ENCODE data around the gene SLC38A10. TPM values are rescaled to one million over a fixed set of nuclear protein-coding genes. Genes with fewer than 3 reads are reported as not detected.

Gene SLC38A10
- total and polyA plus RNA-seq, 2 of the 4 experiments (the other 2 are of a cell fraction), result 12.7 to 46.7 TPM

- ATAC-seq (ENCODE audit: low read depth) (no peak), DNase-seq (no peak)
- H3K4ac ChIP-seq (ENCODE audit: low read depth, low read length), result no peak overlapping the region
- H3K27ac ChIP-seq (ENCODE audit: insufficient read depth, low read length), result no peak overlapping the region
- no peak overlapping the region for H2BK5ac ChIP-seq (ENCODE audit: low read depth, low read length, poor library complexity, severe bottlenecking)
- H2AK9ac ChIP-seq (replicated peaks; ENCODE audit: low read depth, low read length, poor library complexity), result no peak overlapping the region
- ChIA-PET POLR2A (ENCODE audit: unreplicated experiment) (no interaction called here), CTCF (interaction anchor here (0.6 kb wide), 1 partner anchor 25 kb away, joined by 3 read pairs; no protein-coding TSS in a partner anchor)
- H2BK15ac ChIP-seq (ENCODE audit: low read depth, low read length), result no peak overlapping the region
- no peak overlapping the region for H3K4me2 ChIP-seq (ENCODE audit: low read depth, low read length)
- H3K23ac ChIP-seq (ENCODE audit: low read depth, low read length), result no peak overlapping the region
- no peak overlapping the region for H3K18ac ChIP-seq (ENCODE audit: low read depth, low read length)
- H3K56ac ChIP-seq (ENCODE audit: extremely low read depth, insufficient read depth, low read length), result no peak overlapping the region
- H3K9me3 ChIP-seq (ENCODE audit: control insufficient read depth, insufficient read depth, low read length), result peaks cover 3% of the 10 kb centered on the region; the same call in 1 of the 2 replicates
- WGBS, 2 experiments (ENCODE audit: extremely low coverage in 2 of 2, insufficient read length in 1 of 2), result 97% methylated on average over 13 of the region's 26 CpGs; no CpG with 5 or more reads in 1 of the 2 experiments
- no peak overlapping the region for H2BK20ac ChIP-seq (ENCODE audit: low read depth, low read length)
- peak; percentile 36; the same call in 1 of the 2 replicates for TF ChIP-seq RAD21 (IDR thresholded peaks at IDR 0.05; ENCODE audit: low read length)
- no peak for TF ChIP-seq POLR2A (IDR thresholded peaks at IDR 0.05; ENCODE audit: low read depth, low read length)
- no peak for TF ChIP-seq NFE2L2 (IDR thresholded peaks at IDR 0.05; ENCODE audit: low read depth, low read length)
- peak; percentile 31; the same call in 1 of the 2 replicates for TF ChIP-seq CTCF (conservative IDR thresholded peaks at IDR 0.05; ENCODE audit: low read depth, low read length)
- no peak overlapping the region for H4K91ac ChIP-seq (ENCODE audit: insufficient read depth, low read depth, low read length)
- in situ Hi-C loops (cut with MboI; ENCODE audit: low sequenced_read_pairs), result no loop called here
- intact Hi-C loops (cut with micrococcal nuclease), result no loop called here
- H3K14ac ChIP-seq (replicated peaks; ENCODE audit: low read depth, low read length), result no peak overlapping the region
- H4K8ac ChIP-seq (ENCODE audit: low read depth in 2 of 2, low read length in 2 of 2), result no peak overlapping the region
- H2AFZ ChIP-seq (replicated peaks; ENCODE audit: low read length, poor library complexity), result peak overlapping the region; percentile 33
- H2AK5ac ChIP-seq (ENCODE audit: low read depth, low read length), result no peak overlapping the region
- no peak overlapping the region for H4K5ac ChIP-seq (ENCODE audit: low read depth, low read length)
- peaks cover 4 to 20% of the 10 kb centered on the region in 2 experiments; a peak in 3 of 4 replicates for H3K79me1 ChIP-seq (ENCODE audit: low read depth in 1 of 2, low read length in 2 of 2)
- H3K9ac ChIP-seq (ENCODE audit: low read depth, low read length), result no peak overlapping the region
- peaks cover 2% of the 10 kb centered on the region; the same call in 1 of the 2 replicates for H3K4me1 ChIP-seq (ENCODE audit: control insufficient read depth, insufficient read depth, low read length)
- no peaks in the 10 kb centered on the region for H3K27me3 ChIP-seq (ENCODE audit: control insufficient read depth, insufficient read depth, low read length)
- H4K20me1 ChIP-seq (ENCODE audit: insufficient read depth, low read length), result peaks cover 18% of the 10 kb centered on the region
- H3K4me3 ChIP-seq (ENCODE audit: insufficient read depth, low read depth, low read length), result no peak overlapping the region
- no TSS peak for BruUV-seq (replicated peaks)
- peaks cover 39% of the 10 kb centered on the region for H3K36me3 ChIP-seq (ENCODE audit: control insufficient read depth, insufficient read depth, low read length)
- dilution Hi-C loops (cut with HindIII; ENCODE audit: low sequenced_read_pairs, unreplicated experiment), result no loop called here
- H3K9me1 ChIP-seq (ENCODE audit: insufficient read depth, low read length), result no peaks in the 10 kb centered on the region
- H2BK120ac ChIP-seq (ENCODE audit: low read depth, low read length), result no peak overlapping the region
Observed at GRCh38 chr17:81230043-81230820, 64.9 kb downstream of the SLC38A10 start.

All from IMR-90 (cell line).